Globus pallidus (tissue), 1 donor: ENCODE data around the gene PWWP2B.

Experiments
- DNase-seq: peaks from one replicate; pipeline ENCODE4 v3.0.0-alpha.2; 2015; ENCODE audit warnings: low spot score

The PWWP2B gene

DNA sequence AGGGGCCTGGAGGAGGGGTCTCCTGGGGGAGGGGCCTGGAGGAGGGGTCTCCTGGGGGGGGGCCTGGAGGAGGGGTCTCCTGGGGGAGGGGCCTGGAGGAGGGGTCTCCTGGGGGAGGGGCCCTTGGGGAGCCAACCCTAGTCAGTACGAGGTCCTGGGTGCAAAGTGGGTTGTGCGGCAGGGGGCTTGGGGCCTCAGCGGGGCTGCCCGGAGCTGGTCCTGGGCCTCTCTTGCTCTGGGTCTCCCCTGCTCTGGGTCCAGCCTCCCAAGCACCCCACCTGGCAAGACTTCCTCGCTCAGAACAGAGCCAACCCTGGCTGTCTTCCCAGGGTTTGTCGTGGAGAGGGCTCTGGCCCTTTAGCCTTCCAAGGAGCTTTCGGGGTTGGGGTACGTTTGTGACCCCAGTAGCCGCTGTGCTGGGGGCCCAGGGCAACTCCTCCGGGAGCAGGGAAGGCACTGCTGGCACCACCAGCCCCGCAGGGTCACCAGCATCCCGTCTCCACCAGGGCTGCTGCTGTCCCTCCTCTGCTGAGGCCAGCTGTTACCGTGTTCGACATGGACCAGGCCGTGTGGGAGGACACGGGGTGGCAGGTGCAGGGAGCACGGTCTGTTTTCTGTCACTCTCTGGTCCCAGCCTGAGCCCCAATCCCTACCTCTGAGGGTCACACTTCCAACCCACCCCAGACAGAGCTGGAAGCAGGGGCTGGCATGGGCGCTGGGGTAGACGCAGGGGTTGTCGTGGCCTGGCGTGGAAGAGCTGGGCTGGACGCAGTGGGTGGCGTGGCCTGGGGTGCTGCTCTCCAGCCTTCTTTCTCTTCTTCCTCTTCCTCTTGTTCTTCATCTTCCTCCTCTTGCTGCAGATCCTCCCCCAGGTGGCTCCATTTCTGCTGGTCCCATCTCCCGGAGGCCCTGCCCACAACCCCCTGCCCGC, 22.8 kb downstream of the PWWP2B start:
- no peak for DNase-seq

DNA sequence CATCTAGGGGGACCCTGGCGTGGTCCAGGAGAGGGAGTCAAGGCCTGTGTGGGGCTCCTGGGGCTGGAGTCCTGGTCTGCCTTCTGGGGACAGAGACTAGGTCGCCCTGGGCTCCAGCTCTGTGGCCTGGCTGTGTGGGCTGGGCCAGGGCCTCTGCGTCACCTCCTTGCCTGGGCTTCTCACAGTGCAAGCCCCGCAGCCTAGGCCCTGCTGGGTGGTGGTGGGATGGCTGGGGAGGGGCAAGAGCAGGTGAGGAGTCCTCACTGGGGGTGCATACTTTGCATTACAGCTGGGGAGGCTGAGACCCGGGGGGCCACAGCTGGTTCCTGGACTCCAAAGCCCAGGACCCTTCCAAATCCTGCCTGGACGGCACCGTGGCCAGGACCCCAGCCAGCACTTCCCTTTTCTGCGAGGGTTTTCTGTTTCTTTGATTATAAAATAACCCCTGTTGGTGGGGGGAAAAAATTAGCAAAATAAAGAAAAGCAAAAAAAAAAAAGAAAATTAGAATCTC, 23.5 kb downstream of the PWWP2B start:
- no peak for DNase-seq

DNA sequence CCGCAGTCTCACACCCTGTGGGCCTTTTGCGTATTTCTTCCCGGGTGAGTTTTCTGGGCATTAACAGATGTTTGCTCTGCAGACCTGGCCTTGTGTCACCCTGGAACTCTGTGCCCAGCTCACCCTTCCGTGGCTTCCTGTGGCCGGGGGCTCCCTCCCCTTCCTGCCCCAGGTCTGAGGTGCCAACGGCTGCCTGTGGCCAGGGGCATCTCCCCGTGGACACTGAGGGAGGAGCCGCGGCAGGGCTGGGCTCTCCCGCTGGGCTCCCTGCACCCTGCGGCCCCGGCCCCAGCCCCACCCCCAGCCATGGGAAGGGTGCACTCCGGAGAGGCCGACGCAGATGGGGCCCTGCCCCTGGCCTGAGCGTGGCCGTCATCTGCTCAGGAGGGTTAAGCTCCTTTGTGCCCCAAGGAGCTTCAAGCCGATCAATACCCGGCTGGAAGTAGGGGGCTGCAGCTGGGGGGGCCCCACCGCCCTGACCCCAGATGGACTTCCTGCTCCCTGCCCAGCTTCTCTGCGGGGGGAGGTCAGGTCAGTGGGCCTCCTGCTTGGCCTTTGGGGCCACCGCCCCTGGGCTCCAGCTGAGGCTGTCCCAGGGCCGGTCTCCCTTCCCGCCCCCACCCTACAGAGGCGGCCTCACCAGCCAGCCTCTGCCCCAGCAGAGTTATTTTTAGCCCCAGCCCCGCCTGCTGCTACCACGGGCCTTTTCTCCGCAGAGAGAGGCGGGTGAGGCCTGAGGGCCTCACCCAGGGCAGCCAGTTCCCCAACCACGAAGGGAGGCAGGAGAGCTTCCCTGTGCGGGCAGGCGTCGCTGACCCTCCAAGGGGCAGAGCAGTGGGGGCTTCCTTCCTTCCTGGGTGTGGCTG, 24.2 kb downstream of the PWWP2B start:
- DNase-seq, result peak; percentile 51

DNA sequence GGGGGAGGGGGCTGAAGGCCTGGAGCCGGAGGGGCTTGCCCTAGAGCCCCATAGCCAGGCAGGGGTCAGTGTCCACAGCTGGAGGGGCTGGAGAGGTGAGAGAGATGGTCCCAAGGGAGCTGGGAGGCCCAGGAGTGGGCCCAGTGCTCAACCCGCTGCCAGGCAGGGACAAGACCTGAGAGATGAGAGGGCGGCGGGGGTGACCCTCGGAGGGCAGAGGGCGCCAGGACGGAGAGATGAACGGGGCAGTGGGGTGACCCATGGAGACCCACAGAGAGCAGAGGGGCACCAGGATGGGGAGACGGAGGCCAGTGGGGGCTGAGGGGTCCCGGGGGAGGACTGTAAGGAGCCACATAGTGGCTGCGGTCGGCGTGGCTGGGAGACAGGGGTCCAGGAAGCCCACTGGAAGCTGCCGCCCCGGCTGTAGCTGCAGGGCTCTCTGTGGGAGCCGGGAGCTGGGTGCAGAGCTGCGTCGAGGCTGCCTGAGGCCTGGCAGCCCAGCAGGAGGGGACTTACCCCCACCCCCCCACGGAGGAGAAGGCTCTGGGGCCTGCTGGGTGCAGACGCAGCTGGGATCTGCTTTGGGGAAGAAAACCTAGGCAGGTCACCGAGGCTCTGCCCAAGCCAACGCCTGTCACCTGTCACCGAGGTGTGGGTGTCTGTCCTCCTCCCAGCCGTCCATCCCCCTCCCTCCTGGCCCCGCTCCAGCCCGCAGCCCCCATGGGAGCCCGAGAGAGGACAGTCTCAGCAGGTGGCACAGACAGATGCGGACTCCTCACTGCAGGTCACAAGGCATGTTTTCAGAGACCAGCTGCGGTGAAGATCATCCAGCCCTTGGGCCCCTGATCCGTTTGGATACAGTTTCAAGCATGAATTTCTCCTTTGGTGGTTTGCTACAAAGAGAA, 25.1 kb downstream of the PWWP2B start:
- DNase-seq, result no peak

DNA sequence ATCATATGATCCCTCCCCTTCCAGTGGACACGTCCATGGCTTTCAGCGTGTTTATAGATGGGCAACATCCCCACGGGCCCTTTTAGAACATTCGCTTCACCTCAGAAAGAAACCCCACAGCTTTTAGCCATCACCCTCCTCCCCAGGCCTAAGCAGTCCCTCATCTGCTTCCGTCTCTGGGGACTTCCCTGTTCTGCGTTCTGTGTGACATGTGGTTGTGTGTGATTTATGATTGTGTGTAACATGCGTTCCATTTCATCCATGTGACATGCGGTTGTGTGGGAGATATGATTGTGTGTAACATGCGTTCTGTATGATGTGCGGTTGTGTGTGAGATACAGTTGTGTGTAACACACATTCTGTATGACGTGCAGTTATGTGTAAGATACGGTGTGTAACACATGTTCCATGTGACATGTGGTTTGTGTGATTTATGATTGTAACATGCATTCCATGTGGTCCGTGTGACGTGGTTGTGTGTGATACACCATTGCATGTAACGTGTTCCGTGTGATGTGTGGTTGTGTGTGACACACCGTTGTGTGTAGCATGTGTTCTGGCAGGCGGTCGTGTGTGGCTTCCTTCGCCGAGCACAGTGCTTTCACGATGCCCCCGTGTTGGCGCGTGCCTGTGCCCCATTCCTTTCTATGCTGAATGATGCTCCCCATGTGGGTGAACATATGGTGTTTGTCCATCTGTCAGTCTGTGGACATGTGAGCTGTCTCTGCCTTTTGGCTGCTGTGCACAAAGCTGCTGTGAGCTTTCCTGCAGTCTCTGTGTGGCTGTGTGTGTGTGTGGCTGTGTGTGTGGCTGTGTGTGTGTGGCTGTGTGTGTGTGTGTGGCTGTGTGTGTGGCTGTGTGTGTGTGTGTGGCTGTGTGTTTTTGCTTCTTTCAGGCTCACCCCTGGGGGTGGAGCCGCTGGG, 26.2 kb downstream of the PWWP2B start:
- no peak for DNase-seq

DNA sequence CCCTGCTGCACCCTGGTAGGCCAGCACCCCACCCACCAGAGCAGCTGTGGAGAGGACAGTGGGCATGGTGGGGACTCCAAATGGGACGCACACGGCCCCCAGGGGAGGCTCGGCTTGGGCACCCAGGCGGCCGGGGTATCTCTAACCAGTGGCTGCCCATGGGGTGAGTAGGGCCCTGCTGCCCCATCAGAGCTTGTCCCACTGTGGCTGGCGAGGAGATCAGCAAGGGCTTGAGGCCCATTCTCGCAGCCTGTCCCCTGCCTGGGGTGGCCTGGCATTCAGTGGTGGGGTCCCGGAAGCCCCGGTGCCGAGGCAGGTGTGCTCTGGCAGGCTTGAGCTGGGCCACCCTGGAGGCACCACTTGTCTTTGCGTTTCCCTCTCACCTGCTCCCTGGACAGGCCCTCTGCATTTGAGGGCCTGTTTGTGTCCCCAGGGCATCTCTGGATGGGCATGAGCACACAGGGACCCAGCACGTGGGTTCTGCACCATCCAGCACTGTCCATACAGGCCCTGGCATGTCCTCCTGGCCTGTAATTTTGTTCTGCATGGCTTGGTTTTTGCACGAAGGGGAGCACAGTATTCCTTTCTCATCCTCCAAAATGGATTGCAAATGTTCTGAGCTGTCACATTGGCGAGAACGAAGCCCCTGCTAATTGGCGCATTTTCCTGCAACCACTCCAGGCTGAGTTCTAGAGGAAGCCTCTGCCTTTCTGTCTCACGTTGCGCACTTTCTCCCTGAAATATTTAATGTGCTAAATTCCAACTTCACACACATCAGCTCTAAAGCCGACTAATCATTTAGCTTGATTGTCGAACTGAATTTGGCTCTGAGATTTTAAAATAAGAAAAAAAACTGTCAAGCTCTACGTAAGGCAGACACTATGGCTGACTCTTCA, 27.2 kb downstream of the PWWP2B start:
- no peak for DNase-seq

DNA sequence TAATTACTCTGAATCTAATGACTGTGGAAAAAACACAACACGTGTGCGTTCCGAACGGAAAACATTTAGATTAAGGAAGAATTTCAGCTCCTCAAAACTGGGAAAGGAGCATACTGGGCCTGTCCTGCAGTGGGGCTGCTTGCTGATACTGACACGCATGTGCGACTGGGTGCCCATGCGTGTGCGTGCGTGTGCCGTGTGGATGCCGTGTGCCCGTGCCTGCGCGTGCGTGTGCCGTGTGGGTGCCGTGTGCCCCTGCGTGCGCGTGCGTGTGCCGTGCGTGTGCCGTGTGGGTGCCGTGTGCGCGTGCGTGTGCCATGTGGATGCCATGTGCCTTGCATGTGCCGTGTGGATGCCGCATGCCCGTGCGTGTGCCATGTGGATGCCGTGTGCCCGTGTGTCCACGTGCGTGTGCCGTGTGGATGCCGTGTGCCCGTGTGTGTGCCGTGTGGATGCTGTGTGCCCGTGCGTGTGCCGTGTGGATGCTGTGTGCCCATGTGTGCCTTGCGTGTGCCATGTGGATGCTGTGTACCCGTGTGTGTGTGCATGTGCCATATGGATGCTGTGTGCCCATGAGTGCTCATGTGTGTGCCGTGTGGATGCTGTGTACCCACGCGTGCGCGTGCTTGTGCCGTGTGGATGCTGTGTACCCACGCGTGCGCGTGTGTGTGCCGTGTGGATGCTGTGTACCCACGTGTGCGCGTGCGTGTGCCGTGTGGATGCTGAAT, 28.2 kb downstream of the PWWP2B start:
- no peak for DNase-seq

DNA sequence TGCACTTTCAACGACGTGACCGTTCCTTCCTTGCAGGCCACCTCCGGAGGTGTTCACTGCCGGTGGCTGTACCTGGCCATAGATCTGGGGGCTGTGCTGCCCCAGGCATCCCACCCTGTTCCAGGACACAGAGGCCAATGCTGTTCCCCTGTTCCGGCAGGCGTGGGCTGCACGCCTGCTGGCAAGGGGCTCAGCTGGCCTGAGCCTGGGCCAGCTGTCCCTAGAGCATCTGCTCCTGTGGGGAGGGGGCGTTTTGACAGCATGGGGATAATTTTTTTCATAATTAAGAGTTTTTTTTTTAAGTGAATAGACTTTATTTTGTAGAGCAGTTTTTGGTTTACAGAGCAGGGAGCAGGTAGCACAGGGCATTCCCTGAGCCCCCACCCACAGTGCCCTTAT, 28.8 kb downstream of the PWWP2B start:
- no peak for DNase-seq

DNA sequence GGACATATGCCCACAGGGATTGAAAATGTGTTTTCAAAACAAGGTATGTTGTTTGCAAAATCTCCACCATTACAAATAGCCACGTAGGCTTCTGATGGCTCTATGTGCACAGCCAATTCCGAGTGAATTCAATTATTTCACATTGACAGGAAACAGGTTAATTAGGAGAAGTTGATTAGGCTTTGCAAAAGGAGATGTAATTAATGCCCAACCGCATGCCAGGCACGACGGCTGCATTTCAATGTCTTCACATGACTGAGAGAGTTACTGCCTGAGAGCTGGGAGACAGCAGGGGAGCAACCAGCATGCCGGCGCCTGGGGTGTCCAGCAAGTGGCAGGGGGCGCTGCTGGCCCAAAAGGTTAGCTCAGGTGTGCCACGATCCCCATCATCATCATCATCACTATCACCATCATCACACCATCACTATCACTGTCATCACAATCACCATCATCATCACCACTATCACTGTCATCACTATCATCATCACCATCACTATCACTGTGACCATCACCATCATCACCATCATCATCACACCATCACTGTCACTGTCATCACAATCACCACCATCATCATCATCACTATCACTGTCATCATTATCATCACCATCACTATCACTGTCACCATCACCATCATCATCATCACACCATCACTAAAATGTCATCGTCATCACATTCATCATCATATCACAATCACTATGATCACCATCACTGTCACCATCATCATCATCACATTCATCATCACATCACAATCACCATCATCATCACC, 30.2 kb downstream of the PWWP2B start:
- no peak for DNase-seq

DNA sequence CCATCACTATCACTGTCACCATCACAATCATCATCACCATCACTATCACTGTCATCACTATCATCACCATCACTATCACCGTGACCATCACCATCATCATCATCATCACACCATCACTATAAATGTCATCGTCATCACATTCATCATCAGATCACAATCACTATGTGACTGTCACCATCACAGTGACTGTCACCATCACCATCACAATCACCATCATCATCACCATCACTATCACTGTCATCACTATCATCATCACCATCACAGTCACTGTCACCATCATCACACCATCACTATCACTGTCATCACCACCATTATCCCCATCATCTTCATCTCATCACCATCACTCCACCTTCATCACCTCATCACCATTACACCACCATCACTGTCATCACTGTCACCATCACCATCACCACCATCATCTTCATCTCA, 31.0 kb downstream of the PWWP2B start:
- DNase-seq, result no peak

DNA sequence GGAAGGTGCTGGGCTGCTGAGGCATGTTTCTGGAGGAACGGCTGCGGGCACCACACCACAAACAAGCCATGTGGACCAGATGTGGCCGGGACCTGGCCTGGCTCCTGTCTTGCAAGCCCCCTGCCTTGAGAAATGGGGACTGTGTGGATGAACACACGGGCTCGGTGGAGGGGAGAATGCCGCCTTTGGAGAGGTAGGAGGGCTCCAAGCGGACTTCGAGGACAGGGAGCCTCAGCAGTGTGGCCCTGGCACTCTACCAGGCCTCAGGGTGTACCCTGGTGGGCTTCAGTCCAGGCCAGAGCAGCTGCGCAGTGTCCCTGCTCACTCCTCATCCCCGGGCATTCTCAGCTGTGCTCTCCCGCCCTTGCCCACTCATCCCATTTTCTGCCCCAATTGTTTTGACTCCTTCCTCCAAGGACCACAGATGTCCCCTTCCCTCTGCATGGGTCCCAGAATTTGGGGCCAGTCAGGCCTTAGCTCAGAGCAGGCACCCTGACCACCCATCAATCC, 31.5 kb downstream of the PWWP2B start:
- no peak for DNase-seq

DNA sequence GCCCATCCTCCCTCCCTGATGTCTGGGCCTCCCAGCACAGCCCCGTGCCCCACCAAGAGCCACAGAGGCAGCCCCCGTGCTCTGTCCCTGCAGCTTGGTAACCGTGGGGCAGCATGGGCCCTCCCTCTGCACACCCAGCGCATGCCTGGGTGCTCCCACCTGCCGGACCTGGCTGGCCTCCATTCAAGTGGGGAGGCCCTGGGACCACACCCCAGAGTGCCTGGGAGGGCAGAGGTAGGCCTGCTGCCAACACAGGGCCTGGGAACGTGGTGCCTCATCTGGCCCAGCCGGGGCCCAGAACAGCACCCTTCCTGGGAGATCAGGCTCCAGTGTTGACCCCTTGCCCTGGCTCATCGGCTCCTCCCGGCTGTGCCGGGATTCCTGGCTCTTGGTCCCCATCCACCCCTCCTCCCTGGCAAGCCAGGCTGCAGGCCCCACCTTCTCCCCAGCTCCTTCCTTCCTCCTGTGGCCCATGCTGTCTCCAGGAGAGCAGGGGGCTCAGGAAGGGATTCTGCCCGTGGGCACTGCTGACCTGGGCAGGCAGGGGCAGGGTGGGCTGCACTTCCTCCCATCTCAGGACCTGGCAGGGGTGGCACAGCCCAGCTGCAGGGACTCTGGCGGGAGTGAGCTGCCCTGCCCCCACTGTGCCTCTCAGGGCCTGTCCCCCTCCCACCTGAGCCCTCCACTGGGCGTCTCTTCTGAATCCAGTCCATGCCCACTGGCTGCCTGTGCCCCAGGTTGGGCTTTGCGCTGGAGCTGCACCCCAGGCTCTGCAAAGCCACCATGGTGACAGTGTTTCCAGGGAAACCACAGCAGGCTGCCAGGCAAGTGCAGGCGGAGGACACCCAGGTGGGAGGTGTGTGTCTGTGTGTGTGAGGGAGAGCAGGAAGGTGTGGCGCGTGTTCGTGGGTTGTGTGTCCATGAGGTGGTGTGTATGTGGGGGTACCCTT, 32.6 kb downstream of the PWWP2B start:
- no peak for DNase-seq

DNA sequence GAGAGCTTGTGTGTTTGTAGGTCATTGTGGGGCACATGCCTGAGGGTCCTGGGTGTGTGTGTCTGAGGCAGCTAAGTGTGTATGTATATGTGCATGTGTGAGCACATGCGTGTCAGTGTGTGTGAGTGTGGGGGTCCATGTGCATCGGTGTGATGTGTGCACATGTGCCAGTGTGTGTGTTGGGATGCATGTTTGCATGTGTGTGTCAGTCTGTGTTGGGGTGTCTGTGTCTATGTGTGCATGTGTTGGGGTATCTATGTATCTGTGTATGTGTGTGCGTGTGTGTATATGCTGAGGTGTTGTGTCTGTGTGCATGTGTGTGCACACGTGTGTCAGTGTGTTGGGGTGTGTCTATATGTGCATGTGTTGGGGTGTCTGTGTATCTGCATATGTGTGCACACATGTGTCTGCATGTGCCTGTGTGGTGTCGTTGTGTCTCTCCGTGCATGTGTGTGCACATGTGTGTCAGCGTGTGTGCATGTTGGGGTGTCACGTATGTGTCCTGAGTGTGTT, 33.3 kb downstream of the PWWP2B start:
- DNase-seq, result no peak

DNA sequence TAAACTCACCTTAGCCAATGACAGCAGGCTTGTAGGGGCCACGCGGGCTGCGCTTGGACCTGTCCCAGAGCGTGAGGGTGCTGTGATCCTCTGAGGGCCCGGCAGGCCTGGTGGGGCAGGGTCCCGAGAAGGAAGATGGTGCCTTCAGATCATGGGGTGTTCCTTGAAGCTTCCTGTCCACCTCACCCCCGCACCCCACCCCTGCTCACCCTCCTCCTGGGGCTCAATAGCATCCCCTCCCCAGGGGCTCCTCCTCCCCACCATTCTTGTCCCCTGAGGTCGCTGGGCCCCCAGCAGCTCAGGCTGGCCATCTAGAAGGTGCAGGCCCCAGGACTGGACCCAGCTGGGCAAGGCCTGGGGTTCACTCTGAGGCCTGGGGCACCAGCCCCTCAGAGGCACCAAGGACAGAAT, 33.9 kb downstream of the PWWP2B start:
- no peak for DNase-seq

DNA sequence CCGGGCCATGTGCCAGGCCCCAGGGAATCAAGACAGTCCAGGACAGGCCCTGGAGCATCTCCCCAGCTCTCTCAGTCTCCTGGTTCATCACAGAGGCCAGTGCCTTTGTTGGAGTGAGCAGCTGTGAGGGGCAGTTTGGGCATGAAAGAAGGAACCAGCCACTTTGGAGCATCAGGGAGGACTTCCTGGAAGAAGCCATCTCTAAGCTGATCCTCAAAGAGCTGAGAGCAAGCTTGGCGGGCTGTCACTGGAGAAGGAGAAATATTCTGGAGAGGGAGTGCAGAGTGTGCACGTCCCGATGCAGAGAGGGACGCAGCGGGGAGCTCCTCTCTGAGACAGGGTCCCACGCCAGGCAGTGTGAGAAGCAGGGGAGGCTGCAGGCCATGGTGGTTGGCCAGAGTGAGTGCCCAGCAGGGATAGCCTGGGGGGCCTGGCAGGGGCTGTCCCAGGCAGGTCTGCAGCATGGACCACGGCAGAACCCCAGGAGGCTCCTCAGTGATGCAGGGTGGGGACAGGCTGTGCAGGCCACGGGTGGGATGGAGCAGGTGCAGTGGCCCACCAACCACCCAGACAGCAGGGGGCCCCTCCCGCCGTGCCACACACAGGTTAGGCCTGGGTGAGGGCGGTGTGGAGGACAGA, 34.7 kb downstream of the PWWP2B start:
- DNase-seq, result no peak

DNA sequence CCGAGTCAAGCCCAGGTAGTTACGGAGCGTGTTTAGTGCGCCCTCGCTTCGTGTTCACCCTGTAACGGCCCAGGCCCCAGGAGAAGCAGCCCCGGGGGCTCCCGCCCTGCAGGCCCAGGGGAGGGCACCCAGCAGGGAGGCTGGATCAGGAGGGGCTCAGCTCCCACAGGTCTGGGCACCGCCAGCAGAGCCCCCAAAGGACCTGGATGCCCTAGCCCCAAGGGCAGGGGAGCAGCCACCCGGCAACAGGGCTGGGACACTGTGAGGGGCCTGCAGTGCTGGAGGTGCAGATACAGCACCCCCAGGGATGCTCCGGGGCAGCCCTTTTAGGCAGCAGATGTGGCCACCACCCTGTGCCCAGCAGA, 35.2 kb downstream of the PWWP2B start:
- DNase-seq, result no peak
